ENCODE results near the gene FOXO6.
A peak's percentile ranks its signal among the peaks of the same experiment; 100 is the strongest.

The FOXO6 gene

GRCh38 chr1:41368366-41368765 is 7.1 kb downstream of the FOXO6 start:
- DNase-seq = no peak

GRCh38 chr1:41368801-41369200 is 7.6 kb downstream of the FOXO6 start:
- no peak for DNase-seq

- no peak for DNase-seq
Measured at GRCh38 chr1:41369531-41369930, 8.3 kb downstream of the FOXO6 start.

- DNase-seq = no peak
Measured at GRCh38 chr1:41370225-41370624, 9.0 kb downstream of the FOXO6 start.

- no peak for DNase-seq
Measured at GRCh38 chr1:41370756-41371420, 9.7 kb downstream of the FOXO6 start.

DNA sequence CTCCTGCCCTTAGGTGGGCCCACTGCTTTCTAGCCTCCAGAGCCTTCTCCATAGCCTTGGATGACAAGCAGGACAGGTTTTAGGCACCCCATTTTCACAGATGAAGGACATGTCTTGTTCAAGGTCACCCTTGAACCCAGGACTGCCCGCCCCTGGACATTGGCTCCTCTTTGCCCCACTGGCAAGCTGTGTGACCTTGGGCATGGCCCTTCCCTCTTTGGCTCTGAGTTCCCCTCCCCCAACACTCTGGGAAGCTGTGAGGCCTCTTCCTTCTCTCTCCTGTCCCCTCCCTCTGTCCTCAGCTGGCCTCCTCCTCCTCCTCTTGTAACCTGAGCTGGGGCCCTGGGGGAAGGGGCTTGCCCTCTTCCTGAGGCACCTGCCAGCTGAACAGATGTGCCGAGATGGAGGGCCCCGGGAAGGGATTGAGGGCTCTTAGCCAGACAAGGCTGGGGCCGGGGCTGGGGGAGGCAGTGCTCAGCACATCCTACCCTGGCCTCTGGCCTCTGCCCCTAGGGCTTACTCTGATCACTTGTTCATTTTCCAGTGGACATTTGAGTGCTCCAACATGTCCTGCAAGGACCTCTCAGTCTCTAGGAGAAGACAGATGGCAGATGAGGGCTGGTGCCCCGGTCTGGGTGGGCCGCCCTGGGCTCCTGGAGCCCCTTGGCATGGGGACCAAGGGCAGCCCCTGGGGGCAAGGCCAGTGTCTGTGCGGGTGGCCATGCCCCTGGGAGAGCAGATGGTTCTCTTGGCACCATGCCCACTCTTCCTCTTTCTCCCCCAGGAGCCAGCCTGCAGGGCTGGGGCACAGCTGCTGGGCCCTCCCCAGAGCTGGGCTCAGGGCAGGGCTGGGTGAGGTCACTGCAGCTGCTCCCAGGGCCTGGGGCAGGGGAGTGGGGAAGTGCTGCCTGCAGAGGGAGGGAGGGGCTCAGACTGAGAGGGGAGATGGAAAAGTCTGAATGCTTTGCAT is 10.7 kb downstream of the FOXO6 start:
- peak; percentile 90 for DNase-seq

GRCh38 chr1:41372600-41372993 is 11.4 kb downstream of the FOXO6 start:
- DNase-seq = no peak

GRCh38 chr1:41373373-41373772 is 12.1 kb downstream of the FOXO6 start:
- DNase-seq = no peak

DNA sequence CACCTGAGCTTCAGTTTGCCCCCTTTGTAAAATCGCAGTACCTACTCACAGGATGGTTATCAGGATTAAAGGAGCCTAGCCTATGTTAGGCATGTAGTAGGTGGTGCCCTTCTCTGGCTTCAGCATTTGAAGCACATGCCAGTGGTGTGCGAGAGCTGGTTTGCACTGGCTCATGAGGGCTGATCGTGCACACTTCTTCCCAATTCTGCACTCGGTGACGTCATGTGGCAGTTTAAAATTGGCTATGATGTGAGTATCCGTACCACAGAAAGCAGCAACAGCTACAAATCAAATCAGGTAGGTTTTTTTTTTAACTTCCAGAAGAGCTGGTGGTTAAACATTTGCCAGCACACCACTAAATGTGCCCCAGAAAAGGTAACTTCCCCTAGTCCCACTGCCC is 13.5 kb downstream of the FOXO6 start:
- DNase-seq = no peak

DNA sequence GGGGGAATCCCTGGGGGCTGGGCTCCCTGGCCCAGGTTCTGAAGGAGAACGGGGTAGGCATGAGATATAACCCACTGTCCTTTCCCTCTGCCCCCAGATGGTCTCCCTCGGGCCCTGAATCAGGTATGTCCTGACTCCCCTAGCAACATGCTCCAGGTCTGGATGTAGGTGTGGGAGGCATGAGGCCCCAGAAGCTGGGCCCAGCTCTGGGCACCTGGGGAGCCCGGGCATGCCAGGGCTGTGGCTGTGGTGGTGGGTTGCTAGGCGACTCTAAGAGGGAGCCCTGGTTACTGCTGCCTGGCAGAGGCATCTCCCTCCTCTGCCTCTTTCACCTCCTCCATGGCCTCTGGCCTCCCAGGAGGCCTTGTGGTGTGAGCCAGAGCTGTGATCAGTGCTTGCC is 16.2 kb downstream of the FOXO6 start:
- DNase-seq = no peak

DNA sequence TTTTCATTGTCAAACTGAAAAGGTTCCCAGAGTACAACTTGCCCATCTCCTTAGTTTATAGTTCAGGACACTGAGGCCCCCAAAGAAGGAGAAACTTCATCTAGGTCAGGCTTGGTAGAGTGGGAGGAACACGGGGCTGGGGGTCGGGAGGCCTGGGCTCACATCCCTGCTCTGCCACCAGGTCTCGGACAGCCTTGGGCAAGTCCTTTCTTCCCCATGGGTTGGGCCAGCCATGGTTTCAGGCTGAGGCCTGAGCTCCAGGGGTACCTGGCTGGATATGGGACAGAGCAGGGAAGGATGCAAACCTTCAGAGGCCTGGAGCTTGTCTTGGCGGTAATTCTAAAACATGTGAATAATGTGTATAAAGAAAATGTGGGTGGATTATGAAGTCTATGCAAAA is 17.0 kb downstream of the FOXO6 start:
- DNase-seq = no peak

DNA sequence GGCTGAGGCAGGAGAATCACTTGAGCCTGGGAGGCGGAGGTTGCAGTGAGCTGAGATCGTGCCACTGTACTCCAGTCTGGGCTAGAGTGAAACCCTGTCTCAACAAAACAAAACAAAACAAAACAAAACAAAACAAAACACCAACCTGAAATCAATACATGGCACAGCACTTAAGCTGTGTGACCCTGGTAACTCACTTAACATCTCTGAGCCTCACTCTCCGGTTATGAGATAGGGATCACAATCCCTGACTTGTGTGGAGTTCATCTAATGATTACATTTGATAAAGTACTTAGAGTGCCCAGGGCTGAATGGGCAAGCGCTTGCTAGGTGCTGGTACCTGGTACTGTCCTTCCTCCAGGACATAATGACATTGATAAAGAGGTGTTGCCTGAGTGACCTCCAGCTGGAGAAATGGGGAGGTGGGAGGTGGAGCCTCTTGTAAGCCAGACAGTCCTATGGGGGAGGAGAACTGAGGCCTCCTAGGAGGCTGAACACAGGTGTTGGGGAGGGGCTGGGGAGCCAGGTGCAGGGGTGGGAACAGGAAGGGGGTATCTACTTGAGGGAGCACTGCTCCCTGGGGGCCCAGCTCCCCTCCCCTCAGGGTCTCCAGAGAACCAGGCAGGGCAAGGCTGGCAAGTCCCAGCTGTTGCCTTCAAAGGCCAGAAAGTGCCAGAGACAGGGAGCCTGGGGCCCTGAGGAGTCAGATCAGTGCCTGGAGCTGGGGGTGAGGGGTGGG is 17.9 kb downstream of the FOXO6 start:
- DNase-seq = no peak

- DNase-seq = peak; percentile 21
Measured at GRCh38 chr1:41379738-41380130, 18.5 kb downstream of the FOXO6 start.

GRCh38 chr1:41380195-41380594 is 19.0 kb downstream of the FOXO6 start:
- no peak for DNase-seq

DNA sequence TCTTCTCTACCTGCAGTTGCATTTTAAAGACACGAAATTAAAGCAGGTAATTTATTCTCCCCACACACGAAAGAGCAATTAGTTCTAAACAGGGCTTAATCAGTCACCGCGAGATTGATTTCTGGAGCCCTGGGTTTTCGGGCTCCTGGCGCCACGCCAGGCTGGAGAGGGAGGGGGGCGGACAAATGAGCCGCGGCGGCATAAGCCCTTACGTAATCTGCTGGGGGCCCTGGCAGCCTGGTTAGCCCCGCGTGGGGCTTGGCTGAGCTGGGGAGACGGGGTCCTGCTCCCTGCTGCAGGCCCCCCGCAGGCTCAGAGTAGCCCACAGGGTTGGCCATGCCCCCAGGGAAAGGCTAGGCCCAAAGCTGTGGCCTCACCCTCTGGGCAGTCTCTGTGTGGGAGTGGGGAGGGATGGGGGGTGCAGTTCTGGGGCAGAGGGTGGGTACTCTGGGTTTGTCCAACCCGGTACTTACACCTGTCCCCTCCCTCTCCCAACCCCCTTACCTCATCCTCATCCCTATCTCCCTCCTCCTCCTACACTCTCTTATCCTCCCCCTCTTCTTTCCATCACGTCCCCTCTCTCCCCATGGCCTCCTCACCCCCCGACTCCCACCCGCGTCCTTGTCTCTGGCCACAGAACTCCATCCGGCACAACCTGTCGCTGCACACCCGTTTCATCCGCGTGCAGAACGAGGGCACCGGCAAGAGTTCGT is 19.9 kb downstream of the FOXO6 start:
- DNase-seq = peak; percentile 93

DNA sequence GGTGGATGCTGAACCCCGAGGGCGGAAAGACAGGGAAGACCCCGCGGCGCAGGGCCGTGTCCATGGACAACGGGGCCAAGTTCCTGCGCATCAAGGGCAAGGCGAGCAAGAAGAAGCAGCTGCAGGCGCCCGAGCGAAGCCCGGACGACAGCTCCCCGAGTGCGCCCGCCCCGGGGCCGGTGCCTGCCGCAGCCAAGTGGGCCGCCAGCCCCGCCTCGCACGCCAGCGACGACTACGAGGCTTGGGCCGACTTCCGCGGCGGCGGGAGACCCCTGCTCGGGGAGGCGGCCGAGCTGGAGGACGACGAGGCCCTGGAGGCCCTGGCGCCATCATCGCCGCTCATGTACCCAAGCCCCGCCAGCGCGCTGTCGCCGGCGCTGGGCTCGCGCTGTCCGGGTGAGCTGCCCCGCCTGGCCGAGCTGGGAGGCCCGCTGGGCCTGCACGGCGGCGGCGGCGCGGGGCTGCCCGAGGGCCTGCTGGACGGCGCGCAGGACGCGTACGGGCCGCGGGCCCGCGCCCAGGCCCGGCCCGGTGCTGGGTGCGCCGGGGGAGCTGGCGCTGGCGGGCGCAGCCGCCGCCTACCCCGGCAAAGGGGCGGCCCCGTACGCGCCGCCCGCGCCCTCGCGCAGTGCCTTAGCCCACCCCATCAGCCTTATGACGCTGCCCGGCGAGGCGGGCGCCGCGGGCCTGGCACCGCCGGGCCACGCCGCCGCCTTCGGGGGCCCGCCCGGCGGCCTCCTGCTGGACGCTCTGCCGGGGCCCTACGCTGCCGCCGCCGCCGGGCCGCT is 20.7 kb downstream of the FOXO6 start:
- peak; percentile 79 for DNase-seq

DNA sequence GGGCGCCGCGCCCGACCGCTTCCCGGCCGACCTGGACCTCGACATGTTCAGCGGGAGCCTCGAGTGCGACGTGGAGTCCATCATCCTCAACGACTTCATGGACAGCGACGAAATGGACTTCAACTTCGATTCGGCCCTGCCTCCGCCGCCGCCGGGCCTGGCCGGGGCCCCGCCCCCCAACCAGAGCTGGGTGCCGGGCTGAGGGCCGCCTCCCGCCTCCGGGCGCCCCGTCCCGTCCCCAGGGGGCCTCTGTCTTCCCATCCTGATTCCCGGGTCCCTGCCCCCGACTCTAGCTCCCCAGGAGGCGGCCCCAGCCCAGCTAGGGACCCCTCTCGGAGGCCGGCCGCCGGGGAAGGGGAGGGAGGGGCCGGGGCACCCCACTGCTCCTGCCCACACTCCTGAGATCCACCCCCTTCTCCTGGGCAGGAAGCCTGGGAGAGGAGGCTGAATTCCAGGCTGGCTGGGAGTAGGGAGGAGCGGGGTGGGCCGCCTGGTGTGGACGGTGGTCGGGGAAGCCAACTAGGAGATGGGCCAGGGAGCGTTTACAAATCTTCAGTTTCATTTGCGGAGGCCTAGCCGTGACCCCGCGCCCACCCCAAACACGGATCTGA is 21.4 kb downstream of the FOXO6 start:
- peak; percentile 79 for DNase-seq

GRCh38 chr1:41383094-41383852 is 22.0 kb downstream of the FOXO6 start:
- no peak for DNase-seq

DNA sequence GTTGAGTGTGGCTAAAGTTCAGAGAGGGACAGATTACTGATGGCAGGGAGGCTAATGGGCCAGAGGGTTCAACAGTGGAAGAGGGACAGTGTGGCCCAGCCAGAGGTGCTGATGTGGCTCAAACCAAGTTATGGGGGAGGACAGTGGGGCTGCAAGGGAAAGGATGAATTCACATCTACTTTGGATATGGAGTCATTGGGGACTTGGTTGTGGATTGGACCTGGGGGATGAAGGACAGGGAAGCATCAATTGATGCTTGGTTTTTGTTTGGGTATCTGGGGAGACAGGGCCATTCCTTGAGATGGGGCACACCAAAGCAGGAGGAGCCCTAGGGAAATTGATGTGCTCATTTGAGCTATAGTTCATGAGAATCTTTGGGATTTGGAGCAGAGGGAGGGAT is 23.3 kb downstream of the FOXO6 start:
- no peak for DNase-seq

DNA sequence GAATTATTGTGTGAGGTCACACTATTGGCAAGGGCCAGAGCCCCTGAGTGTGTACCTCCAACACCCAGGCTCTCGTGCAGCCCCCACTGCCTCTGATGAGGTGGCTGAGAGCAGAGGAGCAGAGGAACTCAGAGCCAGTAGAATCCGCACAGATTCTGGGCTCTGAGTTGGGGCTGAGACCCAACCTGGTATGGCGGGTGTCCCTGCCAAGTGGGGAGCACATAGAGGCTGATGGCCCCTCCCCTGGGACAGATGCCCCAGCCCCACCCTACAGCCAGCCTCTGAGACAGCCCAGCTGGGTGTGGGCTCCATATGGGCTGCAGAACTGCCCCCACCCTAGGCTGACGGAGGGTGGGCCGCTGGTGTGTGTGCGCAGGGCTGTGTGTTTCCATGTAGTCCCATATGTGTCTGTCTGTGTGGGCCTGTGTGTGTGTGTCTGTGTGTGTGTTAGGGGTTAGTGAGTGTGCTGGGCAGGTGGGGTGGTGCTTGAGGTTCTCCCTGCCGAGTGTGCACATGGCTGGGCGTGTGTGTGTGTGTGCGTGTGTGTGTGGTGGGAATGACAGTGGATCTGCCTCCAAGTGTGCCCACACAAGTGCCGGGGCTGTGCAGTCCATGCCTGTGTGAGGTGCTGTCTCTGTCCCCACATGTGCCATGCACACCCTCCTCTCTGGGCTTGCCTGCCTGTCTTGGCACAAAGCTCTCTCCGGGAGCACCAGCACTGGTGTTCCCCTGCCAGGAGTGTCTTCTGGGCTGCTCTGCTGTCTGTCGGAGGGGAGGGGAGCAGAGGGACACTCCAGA is 24.4 kb downstream of the FOXO6 start:
- no peak for DNase-seq

All from NCI-H774 (cell line).